ENCODE results near the gene RAPGEF5. TPM values are rescaled to one million over a fixed set of nuclear protein-coding genes. Genes with fewer than 3 reads are reported as not detected.

The RAPGEF5 gene
- polyA plus RNA-seq, 1 of the 3 experiments (the other 2 are of a cell fraction) = 1.2 TPM

- WGBS (ENCODE audit: low lambda C conversion rate) = 87% methylated on average over 2 of the region's 2 CpGs
- Histone ChIP-seq H3K9me3 (no peaks in the 10 kb centered on the region), H3K4me1 (ENCODE audit: control insufficient read depth in 1 of 2, insufficient read depth in 2 of 2, low read depth in 1 of 2, low read length in 1 of 2) (peaks cover 0 to 26% of the 10 kb centered on the region in 2 experiments; a peak in 3 of 4 replicates), H3K27ac (ENCODE audit: low read depth in 2 of 2, low read length in 1 of 2) (peak overlapping the region in 1 of 2 experiments; percentile 60; a peak in 1 of 4 replicates), H3K79me2 (ENCODE audit: insufficient read depth) (no peaks in the 10 kb centered on the region), H3K4me2 (no peak overlapping the region), H3K27me3 (ENCODE audit: insufficient read depth) (no peaks in the 10 kb centered on the region), H3F3A (replicated peaks; ENCODE audit: insufficient read depth) (no peaks in the 10 kb centered on the region), H3K9me2 (no peaks in the 10 kb centered on the region), H3K36me3 (replicated peaks in 1 of 2; ENCODE audit: control insufficient read depth in 1 of 2, insufficient read depth in 2 of 2, low read length in 1 of 2) (no peaks in the 10 kb centered on the region), H3K4me3 (ENCODE audit: low read depth in 2 of 2, low read length in 1 of 2) (no peak overlapping the region), H2AFZ (ENCODE audit: low read depth) (no peak overlapping the region), H4K20me1 (ENCODE audit: insufficient read depth) (no peaks in the 10 kb centered on the region), H3K9ac (no peak overlapping the region)
- ChIA-PET CTCF (interaction anchor here (0.9 to 2.4 kb wide), 5 partner anchors 11 to 266 kb away, joined by 3 to 6 read pairs (median 4); no protein-coding TSS in a partner anchor), POLR2A (interaction anchor here (1.0 kb wide), 1 partner anchor 18 kb away, joined by 3 read pairs; no protein-coding TSS in a partner anchor)
- peak; percentile 54 for DNase-seq
- TF ChIP-seq NRF1 (IDR thresholded peaks at IDR 0.05; ENCODE audit: low read depth, low read length) (no peak), RAD21 (IDR thresholded peaks at IDR 0.05; ENCODE audit: low read length) (no peak), YY1 (IDR thresholded peaks at IDR 0.05; ENCODE audit: low read depth) (no peak), CHD2 (IDR thresholded peaks at IDR 0.05; ENCODE audit: low read length, partially characterized antibody) (no peak), USF2 (IDR thresholded peaks at IDR 0.05; ENCODE audit: borderline replicate concordance, low read depth, low read length) (peak; percentile 18; the same call in 1 of the 2 replicates), GATA2 (CRISPR knock-in tag; IDR thresholded peaks at IDR 0.05) (peak; percentile 34; the same call in 1 of the 2 replicates), ELF1 (IDR thresholded peaks at IDR 0.05) (no peak), EZH2phosphoT487 (IDR thresholded peaks at IDR 0.05; ENCODE audit: borderline replicate concordance, low read depth) (no peak), EP300 (IDR thresholded peaks at IDR 0.05; ENCODE audit: borderline replicate concordance in 1 of 2, low read depth in 1 of 2, low read length in 1 of 2) (peak in 1 of 2 experiments; percentile 40; a peak in 1 of 4 replicates), FOSL2 (IDR thresholded peaks at IDR 0.05; ENCODE audit: borderline replicate concordance, low read depth) (peak; percentile 18; the same call in 1 of the 2 replicates), RCOR1 (IDR thresholded peaks at IDR 0.05; ENCODE audit: low read length) (no peak)
Observed at GRCh38 chr7:22375359-22376048, 18.6 kb upstream of the RAPGEF5 start.

- Histone ChIP-seq H3K9ac (no peak overlapping the region), H3K27me3 (ENCODE audit: insufficient read depth) (no peaks in the 10 kb centered on the region), H3K36me3 (replicated peaks in 1 of 2; ENCODE audit: control insufficient read depth in 1 of 2, insufficient read depth in 2 of 2, low read length in 1 of 2) (no peaks in the 10 kb centered on the region), H3K4me2 (no peak overlapping the region), H3K9me2 (no peaks in the 10 kb centered on the region), H3K4me3 (ENCODE audit: low read depth in 2 of 2, low read length in 1 of 2) (no peak overlapping the region), H3K79me2 (ENCODE audit: insufficient read depth) (no peaks in the 10 kb centered on the region), H3K9me3 (no peaks in the 10 kb centered on the region), H4K20me1 (ENCODE audit: insufficient read depth) (no peaks in the 10 kb centered on the region), H3K27ac (ENCODE audit: low read depth in 2 of 2, low read length in 1 of 2) (no peak overlapping the region), H3K4me1 (ENCODE audit: control insufficient read depth in 1 of 2, insufficient read depth in 2 of 2, low read depth in 1 of 2, low read length in 1 of 2) (peaks cover 0 to 26% of the 10 kb centered on the region in 2 experiments; a peak in 3 of 4 replicates), H2AFZ (ENCODE audit: low read depth) (no peak overlapping the region), H3F3A (replicated peaks; ENCODE audit: insufficient read depth) (no peaks in the 10 kb centered on the region)
- POLR2A ChIA-PET = interaction anchor here (1.0 to 1.2 kb wide), 2 partner anchors 12 to 28 kb away, joined by 3 read pairs; no protein-coding TSS in a partner anchor
- no peak for DNase-seq
- WGBS (ENCODE audit: low lambda C conversion rate) = 61% methylated on average over 2 of the region's 2 CpGs
- TF ChIP-seq USF2 (IDR thresholded peaks at IDR 0.05; ENCODE audit: borderline replicate concordance, low read depth, low read length) = no peak
- TF ChIP-seq POLR2AphosphoS5 (IDR thresholded peaks at IDR 0.05; ENCODE audit: low read depth, low read length) = no peak
- CTCF ChIA-PET = interaction anchor here (0.6 to 2.4 kb wide), 7 partner anchors 9 to 264 kb away, joined by 3 to 5 read pairs (median 3); no protein-coding TSS in a partner anchor
Observed at GRCh38 chr7:22373911-22374310, 17.0 kb upstream of the RAPGEF5 start.
